OCI-LY1 (cell line): Measurements from ENCODE around the gene ARAP3.
A peak's percentile ranks its signal among the peaks of the same experiment; 100 is the strongest.

Experiments
- H2AFZ ChIP-seq: fragments of 200-600 bp; sonication (generic), shearing (Covaris generic); 2 replicates; pipeline ENCODE4 v1.6.0; 2014; ENCODE audit warnings: antibody characterized with exemption, mild to moderate bottlenecking, low read length
- H3F3A ChIP-seq: fragments of 200-600 bp; sonication (generic), shearing (Covaris generic); 2 replicates; pipeline ENCODE4 v1.6.0; 2014; ENCODE audit warnings: mild to moderate bottlenecking, antibody characterized with exemption, low read length, moderate library complexity; ENCODE audit not compliant: insufficient read depth
- H3K27ac ChIP-seq: fragments of 200-600 bp; sonication (generic); 2 replicates; pipeline ENCODE4 v1.5.1; 2014; ENCODE audit warnings: low read length, mixed run types, mild to moderate bottlenecking, low read depth; ENCODE audit not compliant: poor library complexity, severe bottlenecking
- H3K27me3 ChIP-seq: fragments of 200-600 bp; sonication (generic); 2 replicates; pipeline ENCODE4 v1.6.0; 2014; ENCODE audit warnings: antibody characterized with exemption, mild to moderate bottlenecking, low read length, moderate library complexity; ENCODE audit not compliant: insufficient read depth
- H3K36me3 ChIP-seq: fragments of 200-600 bp; sonication (generic); 2 replicates; pipeline ENCODE4 v1.6.1; 2014; ENCODE audit warnings: mild to moderate bottlenecking, antibody characterized with exemption, low read length, moderate library complexity, mixed read lengths; ENCODE audit not compliant: insufficient read depth
- H3K4me1 ChIP-seq: fragments of 200-600 bp; sonication (generic); 2 replicates; pipeline ENCODE4 v1.5.1; 2014; ENCODE audit warnings: mild to moderate bottlenecking, low read length, moderate library complexity; ENCODE audit not compliant: insufficient read depth, severe bottlenecking
- H3K4me2 ChIP-seq: fragments of 200-600 bp; sonication (generic), shearing (Covaris generic); 2 replicates; pipeline ENCODE4 v1.6.1; 2014; ENCODE audit warnings: low read length
- H3K4me3 ChIP-seq: fragments of 200-600 bp; sonication (generic); 2 replicates; pipeline ENCODE4 v1.5.1; 2014; ENCODE audit warnings: low read length, low read depth, mild to moderate bottlenecking, mixed read lengths; ENCODE audit not compliant: poor library complexity, severe bottlenecking
- H3K79me2 ChIP-seq: fragments of 200-600 bp; shearing (Covaris generic); 2 replicates; pipeline ENCODE4 v1.6.1; 2016; ENCODE audit warnings: mixed run types, low read length, mixed read lengths; ENCODE audit not compliant: insufficient read depth
- H3K9ac ChIP-seq: fragments of 200-600 bp; sonication (generic), shearing (Covaris generic); 2 replicates; pipeline ENCODE4 v1.6.1; 2014; ENCODE audit warnings: mild to moderate bottlenecking, low read length, mixed read lengths
- H3K9me2 ChIP-seq: fragments of 200-600 bp; sonication (generic), shearing (Covaris generic); 2 replicates; pipeline ENCODE4 v1.6.1; 2014; ENCODE audit warnings: low read depth, mild to moderate bottlenecking, low read length, mixed read lengths
- H3K9me3 ChIP-seq: fragments of 200-600 bp; shearing (Covaris generic); 2 replicates; pipeline ENCODE4 v1.6.1; 2014; ENCODE audit warnings: low read length, mixed read lengths
- H4K20me1 ChIP-seq: fragments of 200-600 bp; sonication (generic), shearing (Covaris generic); 2 replicates; pipeline ENCODE4 v1.6.0; 2016; ENCODE audit warnings: mild to moderate bottlenecking, low read length; ENCODE audit not compliant: insufficient read depth
- EZH2 ChIP-seq: fragments of 200-600 bp; sonication (generic), shearing (Covaris generic); IDR thresholded peaks from 2 replicates; pipeline ENCODE4 v1.8.0; 2017; ENCODE audit warnings: borderline replicate concordance, mixed run types, mild to moderate bottlenecking, antibody characterized with exemption, low read length, moderate library complexity, mixed read lengths
- TF ChIP-seq, protein P1 (sequence below): fragments of 200-600 bp; sonication (generic), shearing (Covaris generic); IDR thresholded peaks from 2 replicates; pipeline ENCODE4 v1.5.1; 2017; ENCODE audit warnings: mild to moderate bottlenecking, antibody characterized with exemption, low read length, moderate library complexity, mixed read lengths

The ARAP3 gene

DNA sequence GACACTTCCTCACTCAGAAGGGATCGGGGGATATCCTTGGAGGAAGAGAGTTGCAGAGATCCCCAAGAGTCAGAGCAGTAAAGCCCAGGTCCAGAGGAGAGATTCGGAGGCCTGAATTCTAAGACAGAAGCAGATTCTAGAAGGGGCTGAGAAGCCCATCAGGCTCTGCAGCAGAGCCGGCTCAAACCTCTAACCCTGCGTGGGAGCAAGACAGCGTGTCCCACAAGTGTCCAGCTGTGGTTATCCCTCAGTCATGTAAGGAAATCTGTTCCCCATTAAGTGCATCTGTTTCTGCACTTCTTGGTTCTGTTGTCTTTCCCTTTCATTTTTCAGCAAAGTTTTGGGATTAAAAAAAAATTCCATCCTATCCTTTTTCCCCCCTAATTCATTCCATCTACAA, 58.4 kb downstream of the ARAP3 start:
- TF ChIP-seq, protein P1, sequence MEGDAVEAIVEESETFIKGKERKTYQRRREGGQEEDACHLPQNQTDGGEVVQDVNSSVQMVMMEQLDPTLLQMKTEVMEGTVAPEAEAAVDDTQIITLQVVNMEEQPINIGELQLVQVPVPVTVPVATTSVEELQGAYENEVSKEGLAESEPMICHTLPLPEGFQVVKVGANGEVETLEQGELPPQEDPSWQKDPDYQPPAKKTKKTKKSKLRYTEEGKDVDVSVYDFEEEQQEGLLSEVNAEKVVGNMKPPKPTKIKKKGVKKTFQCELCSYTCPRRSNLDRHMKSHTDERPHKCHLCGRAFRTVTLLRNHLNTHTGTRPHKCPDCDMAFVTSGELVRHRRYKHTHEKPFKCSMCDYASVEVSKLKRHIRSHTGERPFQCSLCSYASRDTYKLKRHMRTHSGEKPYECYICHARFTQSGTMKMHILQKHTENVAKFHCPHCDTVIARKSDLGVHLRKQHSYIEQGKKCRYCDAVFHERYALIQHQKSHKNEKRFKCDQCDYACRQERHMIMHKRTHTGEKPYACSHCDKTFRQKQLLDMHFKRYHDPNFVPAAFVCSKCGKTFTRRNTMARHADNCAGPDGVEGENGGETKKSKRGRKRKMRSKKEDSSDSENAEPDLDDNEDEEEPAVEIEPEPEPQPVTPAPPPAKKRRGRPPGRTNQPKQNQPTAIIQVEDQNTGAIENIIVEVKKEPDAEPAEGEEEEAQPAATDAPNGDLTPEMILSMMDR, result no peak
- no peak for TF ChIP-seq EZH2
- peaks cover 77% of the 10 kb centered on the region for H3K36me3 ChIP-seq
- no peak overlapping the region for H2AFZ ChIP-seq
- no peak overlapping the region for H3K4me2 ChIP-seq
- no peaks in the 10 kb centered on the region for H4K20me1 ChIP-seq
- no peaks in the 10 kb centered on the region for H3K9me2 ChIP-seq
- H3F3A ChIP-seq, result no peaks in the 10 kb centered on the region
- no peak overlapping the region for H3K4me3 ChIP-seq
- H3K4me1 ChIP-seq, result peaks cover 5% of the 10 kb centered on the region
- H3K27me3 ChIP-seq, result no peaks in the 10 kb centered on the region
- no peak overlapping the region for H3K27ac ChIP-seq
- no peak overlapping the region for H3K9ac ChIP-seq
- H3K79me2 ChIP-seq, result no peaks in the 10 kb centered on the region
- H3K9me3 ChIP-seq, result no peaks in the 10 kb centered on the region

- Histone ChIP-seq H3F3A (no peaks in the 10 kb centered on the region), H3K27me3 (no peaks in the 10 kb centered on the region), H3K4me1 (peaks cover 5% of the 10 kb centered on the region), H2AFZ (no peak overlapping the region), H3K9me3 (no peaks in the 10 kb centered on the region), H3K27ac (no peak overlapping the region), H4K20me1 (no peaks in the 10 kb centered on the region), H3K9me2 (no peaks in the 10 kb centered on the region), H3K4me3 (no peak overlapping the region), H3K9ac (no peak overlapping the region), H3K36me3 (peaks cover 73% of the 10 kb centered on the region), H3K79me2 (no peaks in the 10 kb centered on the region), H3K4me2 (no peak overlapping the region)
- TF ChIP-seq, protein P1, result no peak
- no peak for TF ChIP-seq EZH2
Observed at GRCh38 chr5:141623186-141623585, 58.8 kb downstream of the ARAP3 start.

DNA sequence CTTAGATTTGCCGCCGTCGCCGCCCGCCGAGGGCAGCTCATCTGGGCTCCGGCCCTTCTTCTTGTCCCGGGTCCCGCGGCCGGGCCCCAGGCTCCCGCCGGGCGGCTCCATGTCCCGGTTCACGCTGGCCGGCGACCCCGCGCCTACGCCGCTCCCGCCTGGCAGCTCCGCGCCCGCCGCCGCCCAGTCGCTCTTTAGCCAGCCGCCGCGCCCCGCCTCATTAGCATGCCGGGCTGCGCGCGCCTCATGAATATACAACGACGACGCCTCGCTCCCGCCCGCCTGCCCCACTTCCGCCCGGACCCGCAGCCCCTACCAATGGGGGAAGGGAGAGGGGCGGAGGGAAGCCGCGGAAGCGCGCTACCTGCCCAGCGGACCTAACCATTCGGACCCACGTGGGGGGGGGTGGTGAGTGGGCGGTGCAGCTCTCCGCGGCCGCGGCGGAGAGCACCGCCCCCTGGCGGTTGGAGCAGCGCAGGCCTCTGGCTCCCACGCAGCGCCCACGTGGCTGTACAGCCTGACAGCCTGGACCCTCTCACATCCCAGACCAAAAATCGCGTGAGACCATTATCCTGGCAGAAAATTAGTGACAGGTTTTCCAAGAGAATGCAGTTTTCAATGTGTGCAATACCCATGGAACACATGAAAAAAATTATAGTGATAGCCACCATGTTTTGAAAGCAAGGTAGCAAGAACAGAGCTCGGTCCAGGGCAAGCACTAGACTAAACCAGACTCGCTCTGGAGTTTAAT, 63.1 kb downstream of the ARAP3 start, which contains the start of gene DIAPH1:
DIAPH1 (minus strand) TSS at position 197 of the 751 bp plus-strand sequence; CDS start at position 111, 86 bp downstream.
- no peaks in the 10 kb centered on the region for H3K9me3 ChIP-seq
- peak within 1 kb of the TSS; percentile 75 for H3K4me3 ChIP-seq
- peaks cover 45% of the 10 kb centered on the region for H3K36me3 ChIP-seq
- no peaks in the 10 kb centered on the region for H4K20me1 ChIP-seq
- H3F3A ChIP-seq, result no peaks in the 10 kb centered on the region
- no peak within 1 kb of the TSS; the same call in 1 of the 2 replicates for H2AFZ ChIP-seq
- H3K9me2 ChIP-seq, result no peaks in the 10 kb centered on the region
- peak within 1 kb of the TSS; percentile 83 for H3K9ac ChIP-seq
- no peak within 1 kb of the TSS for H3K27ac ChIP-seq
- H3K4me1 ChIP-seq, result peaks cover 31% of the 10 kb centered on the region
- no peaks in the 10 kb centered on the region for H3K27me3 ChIP-seq
- H3K79me2 ChIP-seq, result peaks cover 5% of the 10 kb centered on the region; the same call in 1 of the 2 replicates
- TF ChIP-seq EZH2, result no peak
- TF ChIP-seq, protein P1, result peak; percentile 97
- peak within 1 kb of the TSS; percentile 83 for H3K4me2 ChIP-seq
